ENCODE measurements around the gene SMG9. TPM values are rescaled to one million over a fixed set of nuclear protein-coding genes. Genes with fewer than 3 reads are reported as not detected.

Gene SMG9
- polyA plus RNA-seq, 3 donors: 1.3 to 26.1 (median 2.4) TPM

- Mint-ChIP-seq H3K9me3 (peaks cover 0 to 3% (median 0%) of the 10 kb centered on the region in 7 donors), H3K27ac (peak overlapping the region in 2 of 7 donors; percentile 8 to 66), H3K4me1 (peaks cover 35% of the 10 kb centered on the region), H3K4me3 (peak overlapping the region in 1 of 2 donors; percentile 18), H3K36me3 (peaks cover 26 to 28% of the 10 kb centered on the region in 2 donors), H3K27me3 (ENCODE audit: low read depth in 3 of 3) (peaks cover 14 to 20% (median 14%) of the 10 kb centered on the region in 3 donors)
- peak; percentile 33 to 76 (median 51) for DNase-seq
- H3K36me3 ChIP-seq (replicated peaks in 1 of 2; ENCODE audit: control insufficient read depth in 1 of 2, insufficient read depth in 2 of 2, low read length in 2 of 2): peaks cover 21 to 28% of the 10 kb centered on the region in 2 donors
- no peaks in the 10 kb centered on the region for H4K20me1 ChIP-seq (ENCODE audit: insufficient read depth, low read length)
- H3K27me3 ChIP-seq (ENCODE audit: control insufficient read depth in 2 of 2, insufficient read depth in 2 of 2, low read length in 2 of 2): no peaks in the 10 kb centered on the region
- no peaks in the 10 kb centered on the region for H3K79me2 ChIP-seq (ENCODE audit: insufficient read depth, low read length)
- TF ChIP-seq, protein P1, sequence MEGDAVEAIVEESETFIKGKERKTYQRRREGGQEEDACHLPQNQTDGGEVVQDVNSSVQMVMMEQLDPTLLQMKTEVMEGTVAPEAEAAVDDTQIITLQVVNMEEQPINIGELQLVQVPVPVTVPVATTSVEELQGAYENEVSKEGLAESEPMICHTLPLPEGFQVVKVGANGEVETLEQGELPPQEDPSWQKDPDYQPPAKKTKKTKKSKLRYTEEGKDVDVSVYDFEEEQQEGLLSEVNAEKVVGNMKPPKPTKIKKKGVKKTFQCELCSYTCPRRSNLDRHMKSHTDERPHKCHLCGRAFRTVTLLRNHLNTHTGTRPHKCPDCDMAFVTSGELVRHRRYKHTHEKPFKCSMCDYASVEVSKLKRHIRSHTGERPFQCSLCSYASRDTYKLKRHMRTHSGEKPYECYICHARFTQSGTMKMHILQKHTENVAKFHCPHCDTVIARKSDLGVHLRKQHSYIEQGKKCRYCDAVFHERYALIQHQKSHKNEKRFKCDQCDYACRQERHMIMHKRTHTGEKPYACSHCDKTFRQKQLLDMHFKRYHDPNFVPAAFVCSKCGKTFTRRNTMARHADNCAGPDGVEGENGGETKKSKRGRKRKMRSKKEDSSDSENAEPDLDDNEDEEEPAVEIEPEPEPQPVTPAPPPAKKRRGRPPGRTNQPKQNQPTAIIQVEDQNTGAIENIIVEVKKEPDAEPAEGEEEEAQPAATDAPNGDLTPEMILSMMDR (IDR thresholded peaks at IDR 0.05): no peak
- no peak overlapping the region for H2AFZ ChIP-seq (ENCODE audit: insufficient read depth, low read depth, low read length, poor library complexity, severe bottlenecking)
- no peak overlapping the region for H3K4me3 ChIP-seq (replicated peaks in 1 of 3; ENCODE audit: low read depth in 2 of 3, low read length in 3 of 3)
- no peaks in the 10 kb centered on the region for H3K9me3 ChIP-seq (replicated peaks in 1 of 2; ENCODE audit: control insufficient read depth in 1 of 2, insufficient read depth in 1 of 2, low read length in 2 of 2)
- WGBS (ENCODE audit: insufficient coverage): 13% methylated on average over 5 of the region's 7 CpGs
- no peak overlapping the region for H3K9ac ChIP-seq (ENCODE audit: insufficient read depth, low read length, poor library complexity, severe bottlenecking)
- no peak overlapping the region for H3K4me2 ChIP-seq (replicated peaks; ENCODE audit: extremely low read depth, low read length, poor library complexity, severe bottlenecking)
- H3K4me1 ChIP-seq (ENCODE audit: control insufficient read depth in 1 of 2, insufficient read depth in 2 of 2, low read length in 2 of 2): peaks cover 30 to 35% of the 10 kb centered on the region in 2 donors
- no peak overlapping the region for H3K27ac ChIP-seq (ENCODE audit: low read depth in 1 of 2, low read length in 2 of 2)
- intact Hi-C loops (cut with micrococcal nuclease): no loop called here
These were observed 29.3 kb downstream of the SMG9 start for GRCh38 chr19:43725468-43725867.

DNA sequence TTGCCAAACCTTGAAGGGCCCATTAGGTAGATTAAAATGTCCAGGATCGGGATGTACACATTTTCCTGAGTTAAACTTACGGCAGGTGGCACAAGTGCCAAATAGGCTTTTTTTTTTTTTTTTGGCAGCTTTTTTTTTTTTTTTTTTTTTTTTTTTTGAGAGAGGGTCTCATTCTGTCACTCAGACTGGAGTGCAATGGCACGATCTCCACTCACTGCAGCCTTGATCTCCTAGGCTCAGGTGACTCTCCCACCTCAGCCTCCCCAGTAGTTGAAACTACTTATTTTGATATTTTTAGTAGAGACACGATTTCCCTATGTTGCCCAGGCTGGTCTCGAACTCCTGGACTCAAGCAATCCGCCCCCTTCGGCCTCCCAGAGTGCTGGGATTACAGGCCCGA, 29.9 kb downstream of the SMG9 start:
- TF ChIP-seq, protein P1 (IDR thresholded peaks at IDR 0.05): no peak
- H3K27me3 ChIP-seq (ENCODE audit: control insufficient read depth in 2 of 2, insufficient read depth in 2 of 2, low read length in 2 of 2): no peaks in the 10 kb centered on the region
- no peaks in the 10 kb centered on the region for H4K20me1 ChIP-seq (ENCODE audit: insufficient read depth, low read length)
- intact Hi-C loops (cut with micrococcal nuclease): no loop called here
- Mint-ChIP-seq H3K4me3 (peak overlapping the region in 1 of 2 donors; percentile 20), H3K36me3 (peaks cover 21 to 23% of the 10 kb centered on the region in 2 donors), H3K27me3 (ENCODE audit: low read depth in 3 of 3) (peaks cover 14 to 20% (median 15%) of the 10 kb centered on the region in 3 donors), H3K4me1 (peaks cover 35% of the 10 kb centered on the region), H3K9me3 (peaks cover 0 to 3% (median 0%) of the 10 kb centered on the region in 7 donors), H3K27ac (peak overlapping the region in 2 of 7 donors; percentile 12 to 74)
- H3K4me3 ChIP-seq (replicated peaks in 1 of 3; ENCODE audit: low read depth in 2 of 3, low read length in 3 of 3): no peak overlapping the region
- peaks cover 30 to 35% of the 10 kb centered on the region in 2 donors for H3K4me1 ChIP-seq (ENCODE audit: control insufficient read depth in 1 of 2, insufficient read depth in 2 of 2, low read length in 2 of 2)
- no peak overlapping the region for H3K9ac ChIP-seq (ENCODE audit: insufficient read depth, low read length, poor library complexity, severe bottlenecking)
- H3K79me2 ChIP-seq (ENCODE audit: insufficient read depth, low read length): no peaks in the 10 kb centered on the region
- 76% methylated on average over 4 of the region's 8 CpGs for WGBS (ENCODE audit: insufficient coverage)
- H2AFZ ChIP-seq (ENCODE audit: insufficient read depth, low read depth, low read length, poor library complexity, severe bottlenecking): no peak overlapping the region
- no peak overlapping the region for H3K27ac ChIP-seq (ENCODE audit: low read depth in 1 of 2, low read length in 2 of 2)
- DNase-seq: no peak
- H3K4me2 ChIP-seq (replicated peaks; ENCODE audit: extremely low read depth, low read length, poor library complexity, severe bottlenecking): no peak overlapping the region
- H3K9me3 ChIP-seq (replicated peaks in 1 of 2; ENCODE audit: control insufficient read depth in 1 of 2, insufficient read depth in 1 of 2, low read length in 2 of 2): no peaks in the 10 kb centered on the region
- H3K36me3 ChIP-seq (replicated peaks in 1 of 2; ENCODE audit: control insufficient read depth in 1 of 2, insufficient read depth in 2 of 2, low read length in 2 of 2): peaks cover 17 to 23% of the 10 kb centered on the region in 2 donors

Data from CD14-positive monocyte (primary cell).